SU-DHL-6 (cell line): ENCODE measurements around the gene GCDH.

ENCODE experiments used
- EZH2phosphoT487 ChIP-seq: fragments of 200-600 bp; sonication (generic), shearing (Covaris generic); conservative IDR thresholded peaks from 2 replicates; pipeline ENCODE4 v1.6.1; 2018; ENCODE audit warnings: mild to moderate bottlenecking, antibody characterized with exemption, low read length, moderate library complexity, mixed read lengths
- TF ChIP-seq, protein P1 (sequence below): fragments of 200-600 bp; sonication (generic); IDR thresholded peaks from one replicate; pipeline ENCODE4 v1.5.1; 2017; ENCODE audit warnings: antibody characterized with exemption, mild to moderate bottlenecking, low read length, moderate library complexity; ENCODE audit not compliant: insufficient read depth, poor library complexity, severe bottlenecking

DNA sequence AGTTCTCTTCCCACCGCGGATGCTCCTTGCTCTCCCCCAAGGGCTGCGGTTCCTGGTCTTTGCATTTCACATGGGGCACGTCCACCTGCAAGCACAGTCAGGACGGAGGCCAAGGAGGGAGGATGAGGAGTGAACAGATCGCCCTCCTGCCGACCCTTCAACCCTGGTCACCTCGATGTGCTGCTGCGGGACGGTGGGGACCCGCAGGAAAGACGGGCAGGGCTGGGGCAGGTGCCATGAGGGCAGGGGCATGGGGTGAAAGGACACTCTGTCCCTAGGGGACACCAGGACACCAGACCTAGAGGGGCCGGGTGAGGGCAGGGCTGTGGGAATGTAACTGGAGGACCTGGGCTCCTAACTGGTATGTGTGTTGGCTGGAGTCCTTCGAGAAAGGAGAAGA, 27.3 kb downstream of the GCDH start:
- TF ChIP-seq, protein P1, sequence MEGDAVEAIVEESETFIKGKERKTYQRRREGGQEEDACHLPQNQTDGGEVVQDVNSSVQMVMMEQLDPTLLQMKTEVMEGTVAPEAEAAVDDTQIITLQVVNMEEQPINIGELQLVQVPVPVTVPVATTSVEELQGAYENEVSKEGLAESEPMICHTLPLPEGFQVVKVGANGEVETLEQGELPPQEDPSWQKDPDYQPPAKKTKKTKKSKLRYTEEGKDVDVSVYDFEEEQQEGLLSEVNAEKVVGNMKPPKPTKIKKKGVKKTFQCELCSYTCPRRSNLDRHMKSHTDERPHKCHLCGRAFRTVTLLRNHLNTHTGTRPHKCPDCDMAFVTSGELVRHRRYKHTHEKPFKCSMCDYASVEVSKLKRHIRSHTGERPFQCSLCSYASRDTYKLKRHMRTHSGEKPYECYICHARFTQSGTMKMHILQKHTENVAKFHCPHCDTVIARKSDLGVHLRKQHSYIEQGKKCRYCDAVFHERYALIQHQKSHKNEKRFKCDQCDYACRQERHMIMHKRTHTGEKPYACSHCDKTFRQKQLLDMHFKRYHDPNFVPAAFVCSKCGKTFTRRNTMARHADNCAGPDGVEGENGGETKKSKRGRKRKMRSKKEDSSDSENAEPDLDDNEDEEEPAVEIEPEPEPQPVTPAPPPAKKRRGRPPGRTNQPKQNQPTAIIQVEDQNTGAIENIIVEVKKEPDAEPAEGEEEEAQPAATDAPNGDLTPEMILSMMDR = no peak
- no peak for TF ChIP-seq EZH2phosphoT487
